ENCODE measurements around the gene DGKQ.
"Not testable (repeated sequence)": the region's sequence is repeated elsewhere in the genome, so short reads cannot be mapped to it uniquely, and the experiment has no call there.

The DGKQ gene

DNA sequence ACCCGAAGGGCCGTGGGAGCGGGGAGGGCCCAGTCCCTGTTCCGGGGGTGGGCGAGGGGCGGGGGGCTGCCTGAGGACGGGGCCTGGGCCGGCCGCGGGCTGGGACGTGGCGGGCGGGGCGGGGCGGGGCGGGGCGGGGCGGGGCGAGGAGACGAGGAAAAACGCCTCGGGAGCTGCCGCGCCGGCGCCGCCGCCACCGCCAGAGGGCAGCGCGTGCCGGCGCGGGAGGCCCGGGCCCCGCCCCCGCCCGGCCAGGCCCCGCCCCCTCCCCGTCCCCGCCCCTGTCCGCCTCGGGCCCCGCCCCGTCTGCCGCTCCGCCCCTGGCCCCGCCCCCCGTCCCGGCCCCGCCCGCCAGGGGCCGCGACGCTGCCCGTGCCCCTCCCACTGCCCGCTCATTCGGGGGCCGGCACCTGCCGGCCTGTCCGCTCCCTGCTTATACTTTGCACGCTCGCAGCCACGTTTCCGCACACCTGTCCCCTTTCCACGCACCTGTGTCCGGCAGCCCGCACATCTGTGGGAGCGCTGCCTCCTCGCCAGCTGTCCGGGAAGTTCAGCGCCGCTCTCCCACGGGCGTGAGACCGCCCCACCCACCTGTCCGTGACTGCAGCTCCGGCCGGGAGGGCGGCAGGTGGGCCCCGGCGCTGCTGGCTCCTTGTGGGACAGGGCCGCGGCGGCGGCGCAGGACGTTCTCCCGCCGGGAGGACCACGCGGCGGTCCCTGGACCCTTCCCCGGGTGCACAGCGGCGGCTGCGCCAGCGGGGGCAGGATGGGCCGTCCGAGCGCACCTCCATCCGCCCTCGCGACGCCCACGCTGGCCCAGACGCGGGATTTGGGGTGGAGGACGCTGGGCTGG is 36.4 kb upstream of the DGKQ start:
- DNase-seq = peak; percentile 55 to 71

DNA sequence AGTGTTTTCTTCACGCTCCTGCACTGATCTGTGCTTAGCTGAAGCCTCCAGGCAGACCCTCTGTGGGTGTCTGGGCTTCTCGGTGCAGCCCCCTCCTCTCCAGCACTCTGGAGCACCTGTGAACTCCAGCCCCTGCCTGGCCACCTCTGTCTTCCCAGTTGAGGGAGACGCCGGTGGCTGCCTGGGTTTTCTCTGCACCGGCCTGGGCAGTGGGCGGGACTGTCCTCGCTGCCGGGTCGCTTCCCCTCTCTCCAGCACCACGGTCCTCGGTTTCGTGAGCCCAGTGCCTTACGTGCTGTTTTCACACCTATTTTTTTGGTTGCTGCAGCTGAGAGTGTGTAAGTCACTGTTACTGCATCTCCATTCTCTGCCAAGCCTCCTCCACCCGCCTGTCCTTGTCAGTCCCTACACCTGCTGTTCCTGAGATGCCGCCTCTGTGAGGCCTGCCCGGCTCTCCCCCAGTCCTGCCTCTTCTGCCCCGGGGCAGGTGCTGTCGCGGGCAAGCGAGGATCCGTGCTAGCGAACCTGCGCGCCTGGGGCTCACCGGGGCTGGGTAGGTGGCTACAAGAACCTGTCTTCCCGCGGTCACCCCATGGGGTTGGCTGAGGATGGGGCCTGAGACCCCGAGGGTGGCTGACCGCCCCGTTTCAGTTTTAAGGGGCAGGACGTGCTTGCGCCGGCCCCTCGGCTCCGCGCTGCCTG is 35.6 kb upstream of the DGKQ start:
- peak; percentile 35 to 48 for DNase-seq

DNA sequence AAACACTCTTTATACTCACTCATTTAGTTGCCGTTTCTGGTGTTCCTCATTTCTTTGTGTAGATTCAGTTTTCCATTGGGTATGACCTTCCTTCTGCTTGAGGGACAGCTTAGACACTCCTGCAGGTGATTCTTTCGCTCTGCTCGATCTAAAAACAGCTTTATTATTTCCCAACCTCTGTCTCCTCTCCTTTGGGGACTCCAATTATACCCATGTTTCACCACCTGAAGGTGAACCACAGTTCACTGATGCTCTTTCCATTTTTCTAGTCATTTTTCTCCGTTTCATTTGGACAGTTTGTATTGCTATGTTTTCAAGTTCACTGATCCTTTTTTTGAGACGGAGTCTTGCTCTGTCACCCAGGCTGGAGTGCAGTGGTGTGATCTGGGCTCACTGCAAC is 33.5 kb upstream of the DGKQ start:
- DNase-seq = no peak

DNA sequence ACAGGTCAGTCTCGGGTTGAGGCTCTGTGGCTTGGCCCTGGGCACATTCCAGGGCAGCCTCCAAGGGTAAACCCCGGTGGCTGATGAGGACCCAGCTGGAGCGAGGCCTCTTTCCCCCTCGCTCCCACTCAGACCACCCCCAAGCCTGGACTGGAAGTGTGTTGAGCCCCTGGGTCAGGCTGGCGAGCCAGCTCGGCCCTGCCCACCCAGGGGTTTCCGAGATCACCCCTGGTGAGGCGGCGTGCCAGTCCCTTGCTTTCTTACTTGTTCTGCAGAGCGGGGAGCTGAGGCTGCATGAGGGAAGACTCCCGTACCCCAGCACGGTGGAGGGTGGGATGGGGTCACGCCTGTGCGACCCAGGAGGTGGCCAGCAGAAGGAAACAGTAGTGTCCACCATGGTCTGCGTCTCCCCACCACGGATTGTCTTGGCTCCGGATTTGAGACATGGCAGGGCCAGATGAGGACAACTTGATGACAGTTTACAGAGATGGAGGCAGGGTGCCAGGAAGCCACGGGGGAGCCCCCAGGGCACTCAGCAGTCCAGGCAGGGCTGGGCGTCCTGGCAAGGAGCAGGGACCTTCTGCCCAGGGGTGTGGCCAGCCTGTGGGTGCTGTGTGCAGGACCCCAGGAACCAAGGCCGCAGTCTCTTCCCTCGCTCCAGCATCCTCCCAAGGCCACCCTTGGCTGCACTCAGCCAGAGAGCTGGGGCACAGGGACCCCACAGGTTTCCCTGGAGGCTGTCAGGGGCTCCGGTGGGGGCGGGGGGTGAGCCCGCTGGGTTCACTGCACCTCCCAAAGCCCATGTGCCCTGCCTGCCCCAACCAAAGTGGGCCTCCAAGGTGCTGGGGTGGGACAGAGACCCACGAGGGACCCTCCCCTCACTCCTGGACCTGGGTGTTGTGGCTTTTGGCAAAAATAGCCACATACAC is 31.5 kb upstream of the DGKQ start:
- DNase-seq = no peak

DNA sequence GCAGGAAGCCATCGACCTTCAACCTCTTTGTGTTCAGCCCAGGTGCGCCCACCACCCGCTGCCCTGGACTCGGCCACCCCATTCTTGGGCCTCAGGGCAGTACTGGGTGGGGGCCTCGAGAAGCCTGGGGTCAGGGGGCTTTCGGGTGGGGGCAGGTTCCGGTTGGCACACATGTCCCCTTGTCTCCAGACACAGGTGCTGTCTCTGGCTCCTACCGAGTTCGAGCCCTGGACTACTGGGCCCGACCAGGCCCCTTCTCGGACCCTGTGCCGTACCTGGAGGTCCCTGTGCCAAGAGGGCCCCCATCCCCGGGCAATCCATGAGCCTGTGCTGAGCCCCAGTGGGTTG is 30.7 kb upstream of the DGKQ start:
- no peak for DNase-seq

DNA sequence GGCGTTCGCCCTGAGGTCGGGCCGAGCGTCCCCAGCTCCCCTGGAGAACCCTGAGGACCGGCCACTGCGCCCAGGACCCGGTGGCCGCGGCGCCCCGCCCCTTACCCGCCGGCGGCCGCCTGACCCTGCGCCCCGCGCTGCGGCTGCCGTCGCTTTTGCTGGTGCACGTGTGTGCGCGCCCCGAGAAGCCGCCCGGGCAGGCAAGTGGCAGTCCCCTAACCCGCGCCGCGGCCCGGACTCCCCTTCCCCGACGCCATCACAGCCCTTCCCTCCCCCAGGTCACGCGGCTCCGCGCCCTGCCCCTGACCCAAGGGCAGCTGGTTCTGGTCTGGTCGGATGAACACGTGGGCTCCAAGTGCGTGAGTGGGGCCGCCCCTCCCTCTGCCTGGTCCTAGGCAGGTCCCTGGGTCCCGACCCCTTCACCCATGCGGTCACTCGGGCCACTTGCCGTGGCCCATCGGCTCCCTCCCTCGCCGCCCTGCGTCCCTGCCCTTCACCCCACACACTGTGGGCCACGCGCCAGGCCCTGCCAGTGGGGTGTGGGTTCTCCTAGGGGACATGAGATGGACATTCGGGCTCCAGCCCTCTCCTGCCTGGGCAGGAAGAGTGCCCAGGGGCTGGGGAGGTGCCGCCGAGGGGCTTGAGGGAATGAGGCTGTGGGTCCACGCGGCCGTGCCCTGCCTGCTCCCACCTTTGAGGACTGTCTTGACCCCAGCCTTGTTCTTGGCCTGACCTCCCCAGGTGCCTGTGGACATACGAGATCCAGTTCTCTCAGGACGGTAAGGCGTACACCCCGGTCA is 30.1 kb upstream of the DGKQ start:
- DNase-seq = no peak

DNA sequence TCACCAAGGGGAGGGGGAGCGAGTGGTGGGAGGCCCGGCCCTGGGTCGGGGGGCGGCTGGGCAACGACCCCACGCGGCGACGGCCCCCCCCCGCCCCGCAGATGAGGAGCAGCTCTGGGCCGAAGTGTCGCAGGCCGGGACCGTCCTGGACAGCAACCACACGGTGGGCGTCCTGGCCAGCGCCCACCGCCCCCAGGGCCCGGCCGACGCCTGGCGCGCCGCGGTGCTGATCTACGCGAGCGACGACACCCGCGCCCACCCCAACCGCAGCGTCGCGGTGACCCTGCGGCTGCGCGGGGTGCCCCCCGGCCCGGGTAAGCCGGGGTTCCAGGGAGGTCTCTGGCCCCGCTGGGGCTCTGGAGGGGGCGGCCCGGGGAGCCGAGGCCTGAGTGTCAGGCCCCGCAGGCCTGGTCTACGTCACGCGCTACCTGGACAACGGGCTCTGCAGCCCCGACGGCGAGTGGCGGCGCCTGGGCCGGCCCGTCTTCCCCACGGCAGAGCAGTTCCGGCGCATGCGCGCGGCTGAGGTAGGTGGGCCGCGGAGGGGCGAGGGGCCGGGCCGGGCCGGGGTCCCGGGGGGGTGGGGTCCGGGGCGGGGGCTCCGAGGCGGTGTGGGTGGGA is 29.4 kb upstream of the DGKQ start:
- no peak for DNase-seq

DNA sequence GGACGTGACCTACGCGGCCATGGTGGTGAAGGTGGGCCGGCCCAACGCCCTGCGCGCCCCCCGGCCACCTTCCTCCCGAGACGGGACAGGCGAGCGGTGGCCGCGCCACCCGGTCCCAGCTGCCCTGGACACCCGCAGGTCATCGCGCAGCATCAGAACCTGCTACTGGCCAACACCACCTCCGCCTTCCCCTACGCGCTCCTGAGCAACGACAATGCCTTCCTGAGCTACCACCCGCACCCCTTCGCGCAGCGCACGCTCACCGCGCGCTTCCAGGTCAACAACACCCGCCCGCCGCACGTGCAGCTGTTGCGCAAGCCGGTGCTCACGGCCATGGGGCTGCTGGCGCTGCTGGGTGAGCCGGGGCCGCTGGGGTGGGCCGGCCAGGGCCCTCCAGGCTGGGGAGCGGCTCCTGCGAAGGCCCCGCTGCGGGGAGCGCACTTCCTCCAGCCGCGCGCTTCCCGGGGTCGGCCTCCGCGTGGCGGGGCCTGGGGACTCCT is 28.8 kb upstream of the DGKQ start:
- DNase-seq = no peak

DNA sequence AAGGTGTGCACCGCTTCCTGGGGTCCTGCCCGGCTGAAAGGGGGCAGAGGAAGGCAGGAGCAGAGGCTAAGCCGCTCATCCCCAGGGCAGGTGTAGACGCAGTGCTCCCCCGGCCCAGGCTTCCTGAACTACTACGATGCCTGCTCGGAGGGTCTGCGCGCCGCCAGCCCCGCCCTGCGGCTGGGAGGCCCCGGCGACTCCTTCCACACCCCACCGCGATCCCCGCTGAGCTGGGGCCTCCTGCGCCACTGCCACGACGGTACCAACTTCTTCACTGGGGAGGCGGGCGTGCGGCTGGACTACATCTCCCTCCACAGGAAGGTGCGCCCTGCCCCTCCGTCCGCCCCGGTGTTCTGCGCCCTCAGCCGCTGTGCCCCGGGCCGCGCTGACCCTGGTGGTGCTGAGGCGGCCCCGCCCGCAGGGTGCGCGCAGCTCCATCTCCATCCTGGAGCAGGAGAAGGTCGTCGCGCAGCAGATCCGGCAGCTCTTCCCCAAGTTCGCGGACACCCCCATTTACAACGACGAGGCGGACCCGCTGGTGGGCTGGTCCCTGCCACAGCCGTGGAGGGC is 28.3 kb upstream of the DGKQ start:
- no peak for DNase-seq

DNA sequence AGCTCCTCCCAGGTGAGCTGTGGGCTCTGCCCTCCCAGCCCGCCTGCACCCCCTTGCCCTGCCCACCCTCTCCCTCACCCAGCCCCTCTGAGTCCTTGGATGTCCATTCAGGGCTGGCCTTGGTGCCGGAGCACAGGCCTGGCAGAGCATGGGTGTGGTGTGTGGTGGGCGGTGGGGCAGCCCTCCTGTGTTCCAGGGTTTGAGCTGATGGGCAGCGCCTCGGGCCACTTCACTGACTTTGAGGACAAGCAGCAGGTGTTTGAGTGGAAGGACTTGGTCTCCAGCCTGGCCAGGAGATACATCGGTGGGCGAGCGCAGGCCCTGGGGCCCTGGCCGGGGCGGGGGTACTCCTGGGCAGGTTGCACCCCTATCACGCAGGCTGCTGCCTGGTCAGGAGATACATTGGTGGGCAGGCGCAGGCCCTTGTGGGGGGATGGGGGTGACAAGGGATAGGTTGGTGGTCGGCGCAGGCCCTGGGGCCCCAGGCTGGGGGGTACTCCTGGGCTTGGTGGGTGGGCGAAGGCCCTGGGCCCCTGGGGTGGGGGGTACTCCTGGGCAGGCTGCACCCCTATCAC is 27.4 kb upstream of the DGKQ start:
- DNase-seq = no peak

DNA sequence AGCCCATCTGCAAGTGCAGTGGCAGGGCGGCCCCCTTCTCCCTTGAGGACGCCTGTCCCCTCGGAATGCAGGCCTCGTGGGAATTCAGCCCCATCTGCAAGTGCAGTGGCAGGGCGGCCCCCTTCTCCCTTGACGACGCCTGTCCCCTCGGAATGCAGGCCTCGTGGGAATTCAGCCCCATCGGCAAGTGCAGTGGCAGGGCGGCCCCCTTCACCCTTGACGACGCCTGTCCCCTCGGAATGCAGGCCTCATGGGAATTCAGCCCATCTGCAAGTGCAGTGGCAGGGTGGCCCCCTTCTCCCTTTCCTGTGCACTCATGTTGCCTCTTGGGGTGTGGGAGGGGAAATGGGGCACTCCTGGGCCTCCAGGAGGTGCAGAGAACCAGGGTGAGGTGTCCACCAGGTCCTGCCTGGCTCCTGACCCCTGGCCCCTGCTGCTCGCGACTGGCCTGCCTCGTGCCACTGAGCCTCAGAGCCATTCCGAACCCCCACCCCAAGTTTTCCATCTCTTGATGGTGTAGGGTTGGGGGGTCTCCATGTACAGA is 26.6 kb upstream of the DGKQ start:
- no peak for DNase-seq

DNA sequence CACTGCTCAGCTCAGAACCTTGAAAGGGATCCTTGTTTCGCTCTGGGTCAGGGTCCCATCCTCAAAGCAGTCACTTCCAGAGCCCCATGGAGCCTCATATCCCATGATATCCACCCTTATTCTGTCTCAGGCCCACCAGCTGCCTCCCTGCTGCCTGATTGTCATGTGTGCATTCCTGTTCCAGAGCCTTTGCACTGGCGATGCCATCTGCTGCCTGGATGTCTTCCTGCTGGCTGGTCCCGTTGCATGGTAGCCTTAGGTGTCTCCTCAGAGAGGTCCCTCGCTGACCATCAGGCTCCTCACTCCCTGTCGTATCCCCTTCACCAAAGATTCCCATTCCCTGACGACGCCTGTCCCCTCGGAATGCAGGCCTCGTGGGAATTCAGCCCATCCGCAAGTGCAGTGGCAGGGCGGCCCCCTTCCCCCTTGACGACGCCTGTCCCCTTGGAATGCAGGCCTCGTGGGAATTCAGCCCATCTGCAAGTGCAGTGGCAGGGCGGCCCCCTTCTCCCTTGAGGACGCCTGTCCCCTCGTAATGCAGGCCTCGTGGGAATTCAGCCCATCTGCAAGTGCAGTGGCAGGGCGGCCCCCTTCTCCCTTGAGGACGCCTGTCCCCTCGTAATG is 26.0 kb upstream of the DGKQ start:
- not testable (repeated sequence) for DNase-seq

DNA sequence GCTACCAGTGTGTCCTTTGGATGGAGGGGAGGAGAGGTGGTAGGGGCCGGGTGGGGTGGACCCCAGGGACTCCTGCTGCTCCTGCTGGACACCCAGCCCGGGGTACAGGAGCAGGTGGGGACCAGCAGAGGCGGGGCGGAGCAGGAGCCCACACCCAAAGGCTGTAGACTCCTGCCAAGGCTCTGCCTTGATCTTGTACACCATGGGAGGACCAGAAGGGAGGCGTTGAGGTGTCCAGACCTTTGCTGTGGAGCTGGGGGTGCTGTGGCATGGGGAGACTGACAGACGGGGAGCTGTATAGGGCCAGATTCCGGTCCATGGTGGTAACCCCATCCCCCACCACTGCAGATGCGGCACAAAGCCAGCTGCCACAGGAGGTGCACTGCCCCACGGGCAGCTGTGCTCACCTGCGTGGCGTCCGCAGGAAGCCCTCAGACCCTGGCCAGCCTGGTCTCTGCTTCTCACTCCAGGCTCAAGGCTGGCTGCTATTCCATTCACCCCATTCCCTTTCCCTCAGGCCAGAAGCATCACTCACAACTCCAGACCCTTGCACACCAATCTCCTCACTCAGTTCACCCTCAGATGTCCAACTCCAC is 24.8 kb upstream of the DGKQ start:
- DNase-seq = no peak

DNA sequence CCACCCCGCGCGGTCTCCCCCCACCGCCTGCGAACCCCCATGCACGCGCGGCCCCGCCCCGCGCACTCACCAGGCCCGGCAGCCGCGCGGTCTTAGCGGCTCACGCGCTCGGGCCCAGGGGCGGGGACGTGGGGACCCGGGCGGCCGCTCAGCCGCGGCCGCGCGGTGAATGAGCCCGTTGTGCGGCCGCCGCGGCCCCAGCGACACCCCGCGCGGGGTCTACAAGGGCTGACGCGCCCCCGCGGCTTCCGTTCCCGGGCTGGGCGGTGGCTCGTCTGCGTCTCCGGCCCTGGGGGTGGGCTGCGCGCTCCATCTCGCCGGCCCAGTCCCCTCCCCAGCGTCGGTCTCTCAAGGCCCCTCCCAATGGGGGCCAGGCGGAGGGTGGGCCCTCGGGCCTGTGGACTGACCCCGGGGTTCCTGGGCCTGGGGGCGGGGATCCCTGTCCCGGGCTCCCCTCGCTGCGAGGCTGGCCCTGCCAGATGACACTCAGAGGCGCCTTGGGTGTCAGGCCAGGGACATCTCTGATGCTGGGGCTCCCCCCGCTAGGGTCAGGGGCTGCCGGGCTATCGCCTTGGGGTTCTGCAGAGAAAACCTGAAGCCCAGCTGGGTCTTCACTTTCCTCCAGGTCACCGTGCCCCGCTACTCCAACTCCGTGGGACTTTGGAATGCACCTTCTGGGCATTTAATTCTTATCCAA is 24.2 kb upstream of the DGKQ start:
- no peak for DNase-seq

DNA sequence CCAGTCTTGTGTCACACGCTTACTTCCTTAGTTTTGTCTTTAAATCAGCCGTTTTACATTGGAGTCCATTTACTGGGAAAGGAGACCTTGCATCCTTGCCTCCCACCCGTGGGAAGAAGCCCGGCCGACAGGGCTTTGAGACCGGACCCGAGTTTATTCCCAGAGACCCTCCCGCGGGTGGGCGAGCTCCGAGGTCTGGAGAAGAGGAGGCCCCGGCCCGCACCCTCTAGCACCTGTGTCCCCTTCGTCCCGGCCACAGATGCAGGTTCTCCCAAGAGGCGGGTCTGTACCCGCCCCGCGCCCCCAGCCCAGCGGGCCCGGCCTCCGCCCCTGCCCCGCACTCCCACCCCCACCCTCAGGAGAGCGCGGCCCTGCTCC is 23.6 kb upstream of the DGKQ start:
- no peak for DNase-seq

DNA sequence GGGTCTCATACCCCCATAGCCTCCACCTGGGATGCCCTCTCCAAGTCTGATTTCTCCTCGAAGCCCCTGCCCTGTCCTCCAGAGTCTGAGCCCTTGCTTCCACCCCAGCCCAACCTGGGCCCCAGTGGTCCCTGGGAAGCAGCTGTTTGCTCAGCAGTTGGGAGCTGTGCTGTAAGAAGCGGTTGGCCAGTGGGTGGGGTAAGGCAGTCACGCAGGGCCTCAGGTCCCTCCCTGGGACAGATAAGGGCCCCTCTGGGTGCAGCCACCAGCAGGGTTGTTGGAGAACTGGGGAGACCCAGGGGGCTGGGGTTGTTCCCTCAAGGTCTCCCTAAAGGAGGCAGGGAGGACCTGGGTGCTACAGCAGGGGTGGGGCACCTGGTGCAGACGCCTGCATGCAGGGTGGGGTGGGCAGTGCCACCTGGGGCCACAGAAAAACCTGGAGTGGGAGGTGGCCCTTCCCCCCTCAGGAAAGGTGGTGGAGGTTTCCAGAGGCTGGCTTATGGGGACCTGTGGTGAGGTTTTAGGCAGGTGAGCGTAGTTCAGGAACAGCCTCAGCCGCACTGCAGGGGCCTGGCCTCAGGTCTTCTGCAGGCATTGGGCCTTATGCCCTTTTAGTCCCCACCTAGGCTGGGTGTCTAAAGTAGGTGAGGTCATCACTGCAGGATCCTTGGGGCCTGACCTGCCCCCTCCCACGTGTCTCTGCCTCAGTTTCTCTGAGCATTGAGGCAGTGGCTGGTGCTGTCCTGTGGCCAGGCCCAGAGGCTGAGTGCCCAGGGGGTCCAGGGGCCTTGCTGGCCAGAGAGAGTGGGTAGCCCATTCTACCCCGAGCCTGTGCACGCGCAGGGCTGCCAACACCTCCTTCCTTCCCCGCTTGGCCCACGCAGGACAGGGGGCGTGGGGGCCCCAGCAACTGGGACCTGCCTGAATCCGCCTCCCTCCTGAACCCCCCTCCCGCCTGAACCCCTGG is 22.9 kb upstream of the DGKQ start:
- no peak for DNase-seq

DNA sequence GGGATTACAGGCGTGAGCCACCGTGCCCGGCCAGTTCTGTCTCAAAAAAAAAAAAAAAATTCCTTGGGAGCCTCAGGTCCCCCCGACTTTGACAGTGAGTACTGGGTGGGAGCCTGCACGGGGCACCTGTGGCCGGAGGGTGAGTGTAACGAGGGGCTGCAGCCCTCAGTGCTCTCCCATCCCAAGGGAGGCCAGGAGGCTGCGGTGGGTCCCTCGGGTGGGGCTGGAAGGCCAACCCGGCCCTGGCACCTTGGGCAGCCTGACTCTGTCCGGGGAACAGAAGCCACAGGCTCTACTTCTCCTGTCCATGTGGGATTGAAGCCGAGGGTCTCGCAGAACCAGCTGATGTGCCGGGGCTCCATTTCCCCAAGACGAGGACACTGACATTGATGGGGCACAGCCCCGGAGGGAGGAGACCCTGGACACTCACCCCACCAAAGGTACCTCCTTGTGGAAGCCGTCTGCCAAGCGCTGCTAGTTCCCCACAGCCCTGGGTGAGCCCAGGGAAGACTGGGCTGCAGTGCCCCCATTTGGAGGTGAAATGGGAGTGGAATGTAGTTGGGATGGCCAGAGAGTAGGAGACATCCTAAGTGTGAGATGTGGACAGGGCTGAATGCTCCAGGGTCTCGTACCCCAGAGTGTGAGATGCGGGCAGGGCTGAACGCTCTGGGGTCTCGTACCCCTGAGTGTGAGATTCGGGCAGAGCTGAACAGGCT is 22.1 kb upstream of the DGKQ start:
- no peak for DNase-seq
